Measurements from ENCODE around the gene PPP1R16B. TPM values are rescaled to one million over a fixed set of nuclear protein-coding genes. Genes with fewer than 3 reads are reported as not detected.

Gene PPP1R16B
- total RNA-seq, 6 donors from 2014 or later = 7.4 to 16.8 (median 8.8) TPM

- no peaks in the 10 kb centered on the region for H3K4me1 ChIP-seq
- TF ChIP-seq CTCF (IDR thresholded peaks at IDR 0.05) (no peak), POLR2A (IDR thresholded peaks at IDR 0.05) (no peak), EP300 (IDR thresholded peaks at IDR 0.05) (no peak), POLR2AphosphoS5 (IDR thresholded peaks at IDR 0.05) (no peak)
These were observed 144.8 kb downstream of the PPP1R16B start for GRCh38 chr20:38950254-38950653.

GRCh38 chr20:38951611-38952010 is 146.1 kb downstream of the PPP1R16B start:
- H3K27ac ChIP-seq = no peak overlapping the region
- TF ChIP-seq POLR2A (IDR thresholded peaks at IDR 0.05) (no peak), POLR2AphosphoS5 (IDR thresholded peaks at IDR 0.05) (no peak), CTCF (IDR thresholded peaks at IDR 0.05) (no peak)
- 96 to 100% methylated on average over 9 of the region's 9 CpGs for WGBS, 2 donors
- DNase-seq (peak in 1 of 2 donors; percentile 37), ATAC-seq (ENCODE audit: low FRiP score in 2 of 2) (no peak)
- no peaks in the 10 kb centered on the region for H3K27me3 ChIP-seq
- no peak overlapping the region for H3K4me3 ChIP-seq
- no peaks in the 10 kb centered on the region for H3K36me3 ChIP-seq
- H3K4me1 ChIP-seq = no peaks in the 10 kb centered on the region
- no peaks in the 10 kb centered on the region for H3K9me3 ChIP-seq

More at GRCh38 chr20:38950254-38950653, 144.8 kb downstream of the PPP1R16B start:
- Histone ChIP-seq H3K27ac (no peak overlapping the region), H3K9me3 (no peaks in the 10 kb centered on the region), H3K4me3 (no peak overlapping the region), H3K27me3 (no peaks in the 10 kb centered on the region), H3K36me3 (no peaks in the 10 kb centered on the region)
- ATAC-seq (ENCODE audit: low FRiP score in 2 of 2) = peak in 1 of 2 donors; percentile 46
- 70 to 96% methylated on average over 2 of the region's 2 CpGs for WGBS, 2 donors
- no peak for DNase-seq

GRCh38 chr20:38952153-38952552 is 146.7 kb downstream of the PPP1R16B start:
- no peak overlapping the region for H3K4me3 ChIP-seq
- TF ChIP-seq CTCF (IDR thresholded peaks at IDR 0.05) = no peak
- no peak for TF ChIP-seq POLR2A (IDR thresholded peaks at IDR 0.05)
- no peak for TF ChIP-seq EP300 (IDR thresholded peaks at IDR 0.05)
- no peak for TF ChIP-seq POLR2AphosphoS5 (IDR thresholded peaks at IDR 0.05)
- H3K4me1 ChIP-seq = no peaks in the 10 kb centered on the region
- DNase-seq = no peak
- H3K36me3 ChIP-seq = no peaks in the 10 kb centered on the region
- no peak for ATAC-seq (ENCODE audit: low FRiP score in 2 of 2)
- no peaks in the 10 kb centered on the region for H3K27me3 ChIP-seq
- 96 to 99% methylated on average over 6 of the region's 6 CpGs for WGBS, 2 donors
- H3K9me3 ChIP-seq = no peaks in the 10 kb centered on the region
- no peak overlapping the region for H3K27ac ChIP-seq

- WGBS, 2 donors = 87 to 91% methylated on average over 8 of the region's 8 CpGs
- Histone ChIP-seq H3K27me3 (no peaks in the 10 kb centered on the region), H3K9me3 (no peaks in the 10 kb centered on the region), H3K4me1 (no peaks in the 10 kb centered on the region), H3K36me3 (no peaks in the 10 kb centered on the region), H3K4me3 (no peak overlapping the region), H3K27ac (no peak overlapping the region)
- no peak for TF ChIP-seq EP300 (IDR thresholded peaks at IDR 0.05)
- no peak for TF ChIP-seq POLR2A (IDR thresholded peaks at IDR 0.05)
- no peak for TF ChIP-seq CTCF (IDR thresholded peaks at IDR 0.05)
- no peak for TF ChIP-seq POLR2AphosphoS5 (IDR thresholded peaks at IDR 0.05)
- ATAC-seq (ENCODE audit: low FRiP score in 2 of 2) (no peak), DNase-seq (peak in 1 of 2 donors; percentile 17)
These were observed 148.3 kb downstream of the PPP1R16B start for GRCh38 chr20:38953630-38954340.

Measured in upper lobe of left lung (tissue), 6 donors.